Measurements from ENCODE around the gene SUPT3H.
"Not testable (repeated sequence)": the region's sequence is repeated elsewhere in the genome, so short reads cannot be mapped to it uniquely, and the experiment has no call there.

SUPT3H gene

DNA sequence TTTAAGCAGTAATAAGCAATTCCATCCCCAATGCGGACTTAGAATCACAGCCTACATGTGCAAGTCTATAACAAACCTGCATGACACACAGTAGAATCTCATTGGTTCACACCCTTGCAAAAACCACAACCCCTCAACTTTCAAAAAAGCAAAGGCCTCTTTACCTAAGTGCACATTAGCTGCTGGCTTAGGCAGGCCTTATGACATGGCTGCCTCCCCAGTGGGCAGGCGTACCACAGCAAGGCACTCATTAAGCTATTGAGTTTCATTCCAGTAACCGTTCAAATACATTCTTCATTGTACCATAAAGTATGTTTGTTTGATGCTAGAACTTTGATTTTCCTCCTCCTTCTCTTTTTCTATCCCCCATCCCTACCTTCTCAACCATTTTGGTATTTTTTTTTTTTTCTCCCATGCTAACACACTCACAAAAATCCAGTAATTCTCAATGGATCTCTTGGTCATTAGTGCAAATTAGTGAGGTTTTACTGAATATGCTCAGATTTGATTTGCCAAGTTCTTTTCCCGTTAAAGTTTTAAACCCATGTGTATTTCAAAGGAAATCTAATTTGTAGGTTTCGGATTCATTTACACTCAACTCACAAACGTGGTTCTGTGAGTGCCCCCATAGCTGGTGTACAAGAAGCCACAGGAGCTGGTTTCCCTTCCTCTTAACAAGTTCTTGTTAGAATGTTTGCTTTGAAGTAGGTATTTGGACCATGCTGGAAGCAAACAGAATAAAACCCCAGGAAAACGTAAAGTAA is 510.0 kb downstream of the SUPT3H start:
- DNase-seq: no peak

DNA sequence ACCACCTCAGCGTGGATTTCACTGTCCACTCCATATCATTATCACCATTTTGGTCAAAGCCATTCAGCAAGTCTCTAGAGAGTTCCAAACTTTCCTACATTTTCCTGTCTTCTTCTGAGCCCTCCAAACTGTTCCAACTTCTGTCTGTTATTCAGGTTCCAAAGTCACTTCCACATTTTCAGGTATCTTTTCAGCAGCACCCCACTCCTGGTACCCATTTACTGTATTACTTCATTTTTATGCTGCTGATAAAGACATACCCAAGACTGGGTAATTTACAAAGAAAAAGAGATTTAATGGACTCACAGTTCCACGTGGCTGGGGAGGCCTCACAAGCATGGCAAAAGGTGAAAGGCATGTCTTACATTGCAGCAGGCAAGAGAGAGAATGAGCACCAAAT is 512.5 kb downstream of the SUPT3H start:
- not testable (repeated sequence) for DNase-seq

DNA sequence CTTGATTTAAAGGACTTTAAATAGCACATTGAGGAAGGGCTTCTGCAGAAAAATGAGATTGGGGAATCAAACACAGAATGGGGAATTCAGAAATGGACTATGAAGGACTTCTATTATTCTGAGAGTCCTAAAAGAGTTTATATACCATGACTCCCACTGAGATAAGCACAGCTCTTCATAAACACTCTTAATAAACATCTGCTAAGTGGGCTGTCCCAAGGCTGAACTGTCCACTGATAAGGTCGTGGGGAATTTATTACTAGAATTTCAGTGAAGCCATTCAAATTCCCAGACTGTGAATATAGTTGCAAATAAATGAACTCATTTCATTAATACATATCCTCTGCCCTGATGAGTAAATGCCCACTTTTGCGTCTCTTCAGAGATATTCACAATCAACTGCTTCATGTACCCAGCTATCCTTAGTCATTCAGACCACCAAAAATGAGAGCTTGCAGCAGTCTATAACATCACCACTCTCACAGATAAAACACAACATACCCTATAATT is 517.8 kb downstream of the SUPT3H start:
- DNase-seq: no peak

DNA sequence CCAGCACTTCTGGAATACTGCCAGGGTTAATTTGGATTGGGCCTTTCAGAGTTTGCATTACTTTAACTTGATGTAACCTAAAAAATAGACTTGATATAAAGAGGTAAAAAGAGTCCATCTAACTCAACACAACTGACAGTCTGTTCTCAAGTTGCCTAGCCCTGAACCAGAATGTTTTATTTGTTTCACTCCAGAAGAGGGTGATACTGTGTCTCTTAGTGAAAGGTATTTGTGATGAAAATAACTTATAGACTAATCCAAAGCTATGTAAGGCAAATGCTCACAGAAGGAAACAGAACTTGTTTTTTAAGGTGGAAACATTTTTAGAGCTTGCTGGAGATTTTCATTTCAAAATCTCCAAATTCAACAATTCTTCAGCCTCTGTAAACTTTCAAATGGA is 518.7 kb downstream of the SUPT3H start:
- DNase-seq: no peak

- DNase-seq: no peak
Observed at GRCh38 chr6:44856479-44856878, 521.3 kb downstream of the SUPT3H start.

DNA sequence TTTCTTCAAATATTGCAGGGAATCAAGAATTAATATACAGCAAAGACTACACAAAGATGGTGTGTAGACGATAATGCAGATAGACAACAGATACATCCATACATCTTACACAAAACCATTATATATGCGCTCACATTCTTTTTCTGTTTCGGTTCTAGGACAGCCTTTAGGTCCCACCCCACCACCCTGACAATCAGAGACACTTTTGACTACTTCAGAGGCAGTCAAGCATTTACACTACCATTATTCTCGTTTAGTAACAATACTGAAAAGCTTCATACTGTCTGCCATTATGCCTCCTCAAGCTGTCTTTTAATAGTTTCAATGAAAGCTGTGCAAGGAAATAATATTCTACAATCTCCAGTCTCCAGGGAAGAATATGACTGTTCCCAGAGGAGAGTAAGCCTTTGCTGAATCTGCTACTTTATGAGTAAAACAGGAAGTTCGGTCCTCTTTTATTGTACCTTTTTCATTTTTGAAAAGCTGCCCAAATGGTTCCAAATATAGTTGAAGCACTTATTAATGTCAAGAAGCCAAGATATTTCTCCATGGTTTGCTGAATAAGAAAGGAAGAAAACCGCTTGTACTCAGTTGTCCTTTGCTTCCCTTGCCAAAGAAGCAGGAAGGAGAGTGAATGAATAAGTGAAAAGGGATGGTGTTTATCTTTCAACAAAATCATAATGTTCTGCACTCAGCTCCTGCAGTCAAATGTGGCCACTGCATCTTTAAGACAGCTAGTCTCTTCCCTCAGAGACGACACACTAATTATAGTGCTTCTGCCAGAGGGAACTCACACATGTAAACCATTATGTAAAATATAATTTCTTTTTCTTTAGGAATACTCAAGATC is 521.9 kb downstream of the SUPT3H start:
- peak; percentile 39 to 52 for DNase-seq

DNA sequence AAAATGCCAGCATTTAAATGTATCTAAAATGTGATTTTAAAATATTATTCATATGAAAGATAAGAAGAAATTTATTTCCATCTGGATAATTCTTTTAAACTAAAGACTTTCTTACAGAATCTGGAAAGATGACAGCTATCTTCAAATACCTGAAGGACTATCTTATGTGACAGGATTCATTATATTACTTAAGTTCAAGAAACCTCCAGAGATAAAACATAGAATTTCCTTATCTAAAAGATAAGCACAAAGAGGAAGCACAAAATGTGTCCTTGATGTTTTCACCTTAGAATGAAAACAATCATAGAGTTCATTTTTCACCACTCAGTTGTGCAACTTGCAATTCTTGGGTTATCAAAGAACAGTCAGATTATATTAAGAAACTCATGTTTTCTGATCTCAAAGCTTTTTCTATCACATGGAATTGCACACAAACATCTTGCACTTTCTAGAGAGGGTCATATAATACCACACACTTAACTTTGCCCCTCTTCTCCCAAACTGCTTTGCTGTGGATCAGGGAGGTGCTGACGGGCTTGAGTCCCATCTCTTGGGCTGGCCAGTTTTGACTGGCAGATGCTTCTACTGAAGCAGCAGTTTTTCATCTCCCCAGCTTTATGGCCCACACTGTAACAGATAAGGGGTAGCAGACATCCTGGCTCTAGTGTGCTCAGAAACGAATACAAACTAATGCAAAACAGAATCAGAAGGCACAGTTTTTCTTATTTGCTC is 522.9 kb downstream of the SUPT3H start:
- no peak for DNase-seq

GRCh38 chr6:44851176-44851575 is 526.6 kb downstream of the SUPT3H start:
- no peak for DNase-seq

DNA sequence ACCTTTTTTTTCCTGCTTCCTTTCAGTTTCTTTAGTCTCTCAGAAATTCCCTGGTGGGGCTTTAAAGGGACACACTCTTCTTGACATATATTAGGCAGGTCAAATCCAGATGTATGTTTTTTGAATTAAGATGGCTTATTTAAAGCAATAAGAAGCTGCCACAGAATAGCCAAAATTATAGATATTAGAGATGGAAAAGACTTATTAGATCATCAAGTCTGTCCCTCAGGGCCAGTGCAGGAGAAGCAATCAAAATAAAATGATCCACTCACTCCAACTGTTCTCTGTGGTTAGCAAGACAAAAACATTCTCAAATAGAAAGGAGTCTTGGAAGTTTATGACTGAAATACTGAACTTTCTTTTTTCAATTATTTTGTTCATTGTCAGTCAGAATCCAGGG is 527.4 kb downstream of the SUPT3H start:
- no peak for DNase-seq

DNA sequence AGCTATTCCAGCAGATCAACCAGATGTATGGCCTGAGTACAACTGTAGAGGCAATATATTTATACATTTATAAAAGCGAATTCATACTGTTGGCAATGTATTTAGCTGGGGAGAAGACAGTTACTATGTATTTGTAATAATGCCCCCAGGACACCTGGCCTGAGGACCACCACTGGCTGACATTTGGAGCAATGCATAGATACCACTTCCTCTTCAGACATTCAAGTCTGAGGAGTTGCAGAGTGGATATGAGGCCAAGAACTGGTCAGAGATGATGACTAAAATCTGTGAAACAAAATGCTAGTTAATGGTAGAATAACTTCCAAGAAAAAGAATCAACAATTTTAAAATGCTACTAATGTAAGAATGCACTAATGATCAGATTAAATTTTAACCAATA is 527.9 kb downstream of the SUPT3H start:
- DNase-seq: no peak

DNA sequence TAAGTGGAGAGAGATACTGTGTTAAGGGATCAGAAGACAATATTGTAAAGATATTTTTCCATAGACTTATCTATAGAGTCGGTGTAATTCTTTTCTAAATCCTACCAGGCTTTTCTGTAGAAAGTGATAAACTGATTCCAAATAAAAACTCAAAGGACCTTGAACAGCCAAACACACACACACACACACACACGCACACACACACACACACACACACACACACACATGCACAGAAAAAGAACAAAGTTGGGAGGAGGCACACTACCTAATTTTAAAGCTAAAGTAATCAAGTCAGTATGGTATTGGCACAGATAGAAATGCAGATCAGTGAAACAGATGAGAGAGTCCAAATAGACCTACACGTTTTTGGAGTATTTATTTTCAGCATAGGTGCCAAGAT is 534.0 kb downstream of the SUPT3H start:
- no peak for DNase-seq

GRCh38 chr6:44842616-44843015 is 535.1 kb downstream of the SUPT3H start:
- no peak for DNase-seq

DNA sequence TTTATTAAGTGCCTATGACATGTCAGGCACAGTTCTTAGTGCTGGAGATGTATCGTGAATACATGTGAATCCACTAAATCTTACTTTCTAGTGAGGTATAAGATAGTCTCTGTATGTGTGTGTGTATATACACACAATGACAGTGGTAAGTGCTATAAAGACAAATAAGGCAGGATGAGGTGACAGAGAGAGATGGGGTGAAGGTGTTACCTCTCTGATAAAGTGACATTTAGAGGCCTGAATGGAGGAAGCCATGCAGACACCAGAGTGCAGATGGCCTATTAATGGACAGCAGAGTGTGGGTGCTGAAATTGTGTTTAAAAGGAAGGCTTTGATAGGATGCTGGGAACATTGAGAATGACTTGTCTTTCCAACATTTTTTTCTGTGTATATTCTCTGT is 535.9 kb downstream of the SUPT3H start:
- DNase-seq: no peak

- no peak for DNase-seq
Observed at GRCh38 chr6:44837741-44838140, 540.0 kb downstream of the SUPT3H start.

GRCh38 chr6:44837255-44837654 is 540.5 kb downstream of the SUPT3H start:
- DNase-seq: no peak

GRCh38 chr6:44833248-44833647 is 544.5 kb downstream of the SUPT3H start:
- no peak for DNase-seq

DNA sequence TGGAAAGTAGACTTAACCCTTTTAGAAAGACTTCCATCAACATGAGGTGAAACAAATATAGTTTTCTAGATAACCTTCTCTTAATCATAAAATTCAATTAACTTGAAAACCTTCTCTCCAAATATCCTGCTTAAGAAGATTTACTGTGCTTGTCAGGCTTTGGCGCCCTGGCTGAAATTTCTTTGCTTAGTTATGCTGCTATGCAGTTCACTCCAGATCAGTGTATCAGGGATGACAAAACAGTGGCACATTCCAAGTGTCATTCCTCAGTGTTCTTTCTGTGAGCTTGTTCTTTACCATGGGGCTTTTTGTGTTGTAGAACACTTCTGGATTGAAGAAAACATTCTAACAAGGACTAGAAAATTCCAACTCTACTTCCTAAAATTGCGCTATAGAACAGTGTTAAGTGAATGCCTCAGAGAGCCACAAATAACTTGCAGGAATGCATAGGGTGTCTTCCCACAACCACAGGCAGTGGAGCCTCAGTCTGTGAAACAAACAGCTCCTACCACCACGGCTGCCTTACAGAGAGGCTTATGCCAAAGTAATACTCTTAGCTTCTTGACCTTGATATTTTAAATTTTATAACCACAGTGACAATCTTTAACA is 546.6 kb downstream of the SUPT3H start:
- DNase-seq: no peak

- DNase-seq: no peak
Observed at GRCh38 chr6:44829836-44830235, 547.9 kb downstream of the SUPT3H start.

DNA sequence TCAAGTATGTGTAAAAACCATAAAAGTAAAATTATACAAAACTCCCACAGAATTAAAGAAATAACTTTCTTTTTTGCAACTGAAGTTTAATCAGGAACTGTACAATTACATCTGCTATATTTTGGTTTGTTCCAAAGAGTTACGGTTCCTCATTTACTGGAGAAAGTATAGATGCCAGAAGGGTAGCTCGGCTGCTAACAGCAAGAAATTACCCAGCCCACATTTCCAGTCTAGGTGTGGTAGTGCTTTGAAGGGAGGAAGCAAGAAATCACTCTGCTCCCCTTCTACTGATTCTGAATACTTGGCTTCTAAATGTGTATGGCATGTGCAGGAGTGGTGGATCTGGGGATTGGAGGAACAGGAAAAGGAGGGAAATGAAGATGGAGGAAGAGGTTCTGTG is 549.0 kb downstream of the SUPT3H start:
- no peak for DNase-seq

GRCh38 chr6:44826025-44826676 is 551.6 kb downstream of the SUPT3H start:
- no peak for DNase-seq

DNA sequence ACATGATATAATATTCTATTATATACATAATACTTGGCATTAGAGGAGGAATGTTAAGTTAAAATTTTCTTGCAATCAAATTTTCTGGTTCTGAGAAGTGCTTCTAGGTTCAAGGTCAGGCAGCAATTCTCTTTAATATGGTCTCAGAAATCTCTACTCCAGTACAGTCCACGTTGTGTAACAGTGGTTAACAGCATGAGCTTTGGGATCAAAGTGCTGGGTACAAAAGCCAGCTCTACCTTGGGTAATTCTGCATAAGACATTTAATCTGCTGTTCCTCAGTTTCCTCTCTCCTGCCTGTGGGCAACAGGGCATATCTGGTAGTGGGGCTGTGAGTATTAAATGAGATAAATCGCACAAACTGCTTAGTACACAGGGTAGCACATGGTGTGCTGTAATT is 552.5 kb downstream of the SUPT3H start:
- DNase-seq: no peak

DNA sequence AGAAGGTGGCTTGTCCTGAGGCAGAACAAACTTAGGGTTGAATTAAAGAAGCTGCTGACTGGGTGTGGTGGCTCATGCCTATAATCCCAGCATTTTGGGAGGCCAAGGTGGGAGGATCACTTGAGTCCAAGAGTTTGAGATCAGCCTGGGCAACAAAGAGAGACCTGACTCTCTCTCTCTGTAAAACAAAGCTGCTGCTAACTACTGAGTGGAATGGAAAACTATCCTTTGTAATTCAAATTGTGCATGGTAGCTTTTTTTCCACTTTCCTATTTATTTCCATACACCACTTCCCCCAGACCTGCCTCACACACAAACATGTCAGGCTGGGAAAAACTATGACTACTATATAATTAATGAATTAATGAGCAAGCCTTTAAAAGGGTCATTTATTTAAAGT is 553.2 kb downstream of the SUPT3H start:
- no peak for DNase-seq
